Prostate gland (tissue), 2 donors: Measurements from ENCODE around the gene WNT5B. TPM values are rescaled to one million over a fixed set of nuclear protein-coding genes. Genes with fewer than 3 reads are reported as not detected.

Source experiments
- DNase-seq: peaks from one replicate; pipeline ENCODE4 v3.0.0-alpha.2; 2019; ENCODE audit warnings: low spot score
- H3K27ac ChIP-seq, 2 donors: fragments of 200-600 bp; sonication (generic); 2 replicates each; pipeline ENCODE4 v1.5.1; 2017 to 2019
- H3K27me3 ChIP-seq: fragments of 200-600 bp; sonication (generic); replicated peaks from 2 replicates; pipeline ENCODE4 v1.5.1; 2019; ENCODE audit not compliant: insufficient read depth
- H3K36me3 ChIP-seq, 2 donors: fragments of 200-600 bp; sonication (generic); 1 replicate in 1 of 2; 2 replicates in 1 of 2; pipeline versions ENCODE4 v1.5.1 to v1.8.1; 2017 to 2019
- H3K4me1 ChIP-seq: fragments of 200-600 bp; sonication (generic); replicated peaks from 2 replicates; pipeline ENCODE4 v1.5.1; 2019
- H3K4me3 ChIP-seq, 2 donors: fragments of 200-600 bp; sonication (generic); 2 replicates each; pipeline ENCODE4 v1.5.1; 2017 to 2019
- H3K9me3 ChIP-seq: fragments of 200-600 bp; sonication (generic); 2 replicates; pipeline ENCODE4 v1.5.1; 2017
- CTCF ChIP-seq, 4 experiments: fragments of 200-600 bp in 2 of 4; fragments of 450-650 bp in 2 of 4; sonication (generic) in 2 of 4; IDR thresholded peaks; 1 replicate in 3 of 4; 2 replicates in 1 of 4; pipeline ENCODE4 v1.5.1; 2016 to 2019; ENCODE audit warnings: antibody characterized with exemption in 4 of 4, mild to moderate bottlenecking in 2 of 4, moderate library complexity in 2 of 4
- POLR2A ChIP-seq: fragments of 450-650 bp; IDR thresholded peaks from one replicate; pipeline ENCODE4 v1.6.1; 2016; ENCODE audit warnings: antibody characterized with exemption, mild to moderate bottlenecking
- POLR2AphosphoS5 ChIP-seq: sonication (generic); formaldehyde crosslinking; IDR thresholded peaks from one replicate; pipeline ENCODE4 v1.6.1; 2017; ENCODE audit warnings: antibody characterized with exemption
- WGBS: methylation state at CpG from one replicate; pipeline ENCODE4 v1.1.5; 2018; 5-methylcytosine and 5-hydroxymethylcytosine counted together
- intact Hi-C: fragments of 100-400 bp; cut with DNase I; formaldehyde crosslinking; loops from one replicate; pipeline ENCODE4 v1.14.2; 2022
- total RNA-seq, 2 donors: library from RNA; depleted of rRNA; stranded (reverse); fragments of >200 nt; gene quantifications; one replicate each; pipeline ENCODE4 v1.1.0, GENCODE V29; 2016

Gene WNT5B
- total RNA-seq, 2 donors from 2014 or later = 34.6 to 65.4 TPM

GRCh38 chr12:1590221-1590979 lies 38.6 kb upstream of the WNT5B start:
- Histone ChIP-seq H3K4me3 (peak overlapping the region in 1 of 2 donors; percentile 16), H3K27me3 (no peaks in the 10 kb centered on the region), H3K27ac (peak overlapping the region; percentile 23 to 68), H3K36me3 (no peaks in the 10 kb centered on the region), H3K4me1 (peaks cover 15% of the 10 kb centered on the region), H3K9me3 (no peaks in the 10 kb centered on the region)
- peak in 1 of 4 experiments; percentile 5 for TF ChIP-seq CTCF (IDR thresholded peaks at IDR 0.05)
- TF ChIP-seq POLR2AphosphoS5 = peak; percentile 10
- no peak for TF ChIP-seq POLR2A
- 20% methylated on average over 12 of the region's 12 CpGs for whole genome bisulfite sequencing
- intact Hi-C loops = loop anchor here (10.0 kb wide), 2 partner anchors 946 to 1016 kb away; no protein-coding TSS in a partner anchor
- no peak for DNase-seq

GRCh38 chr12:1591034-1591433 lies 38.0 kb upstream of the WNT5B start:
- WGBS = 13% methylated on average over 3 of the region's 3 CpGs
- DNase-seq = peak; percentile 43
- Histone ChIP-seq H3K36me3 (no peaks in the 10 kb centered on the region), H3K9me3 (no peaks in the 10 kb centered on the region), H3K4me1 (peaks cover 15% of the 10 kb centered on the region), H3K27me3 (no peaks in the 10 kb centered on the region), H3K27ac (peak overlapping the region; percentile 23 to 68), H3K4me3 (peak overlapping the region in 1 of 2 donors; percentile 16)
- intact Hi-C loops = loop anchor here (10.0 kb wide), 2 partner anchors 946 to 1016 kb away; no protein-coding TSS in a partner anchor
- no peak for TF ChIP-seq POLR2AphosphoS5
- TF ChIP-seq POLR2A = no peak
- no peak for TF ChIP-seq CTCF (IDR thresholded peaks at IDR 0.05)

GRCh38 chr12:1591543-1591942 lies 37.5 kb upstream of the WNT5B start:
- peaks cover 15% of the 10 kb centered on the region for H3K4me1 ChIP-seq
- no peaks in the 10 kb centered on the region for H3K9me3 ChIP-seq
- DNase-seq = no peak
- no peaks in the 10 kb centered on the region for H3K27me3 ChIP-seq
- H3K4me3 ChIP-seq = peak overlapping the region in 1 of 2 donors; percentile 75
- H3K27ac ChIP-seq = peak overlapping the region in 1 of 2 donors; percentile 96
- TF ChIP-seq POLR2A = no peak
- no peak for TF ChIP-seq CTCF (IDR thresholded peaks at IDR 0.05)
- no peak for TF ChIP-seq POLR2AphosphoS5
- intact Hi-C loops = loop anchor here (10.0 kb wide), 2 partner anchors 947 to 1017 kb away; no protein-coding TSS in a partner anchor
- WGBS = 32% methylated on average over 4 of the region's 4 CpGs
- H3K36me3 ChIP-seq = no peaks in the 10 kb centered on the region

GRCh38 chr12:1592444-1593173 lies 36.4 kb upstream of the WNT5B start:
- Histone ChIP-seq H3K4me1 (peaks cover 14% of the 10 kb centered on the region), H3K27ac (peak overlapping the region; percentile 96 to 97), H3K4me3 (peak overlapping the region; percentile 73 to 75), H3K36me3 (no peaks in the 10 kb centered on the region), H3K27me3 (no peaks in the 10 kb centered on the region), H3K9me3 (no peaks in the 10 kb centered on the region)
- no peak for DNase-seq
- TF ChIP-seq POLR2A (no peak), CTCF (IDR thresholded peaks at IDR 0.05) (peak in 1 of 4 experiments; percentile 26), POLR2AphosphoS5 (no peak)
- WGBS = 21% methylated on average over 27 of the region's 27 CpGs
- intact Hi-C loops = loop anchor here (10.0 kb wide), 2 partner anchors 948 to 1018 kb away; no protein-coding TSS in a partner anchor
